NCI-H2171 (cell line): ENCODE results near the gene TBC1D4.
A peak's percentile ranks its signal among the peaks of the same experiment; 100 is the strongest.
"Not testable (repeated sequence)": the region's sequence is repeated elsewhere in the genome, so short reads cannot be mapped to it uniquely, and the experiment has no call there.

Source experiments
- DNase-seq: peaks from one replicate; lab custom pipeline; 2025; lab: John Stamatoyannopoulos, UW

The TBC1D4 gene

DNA sequence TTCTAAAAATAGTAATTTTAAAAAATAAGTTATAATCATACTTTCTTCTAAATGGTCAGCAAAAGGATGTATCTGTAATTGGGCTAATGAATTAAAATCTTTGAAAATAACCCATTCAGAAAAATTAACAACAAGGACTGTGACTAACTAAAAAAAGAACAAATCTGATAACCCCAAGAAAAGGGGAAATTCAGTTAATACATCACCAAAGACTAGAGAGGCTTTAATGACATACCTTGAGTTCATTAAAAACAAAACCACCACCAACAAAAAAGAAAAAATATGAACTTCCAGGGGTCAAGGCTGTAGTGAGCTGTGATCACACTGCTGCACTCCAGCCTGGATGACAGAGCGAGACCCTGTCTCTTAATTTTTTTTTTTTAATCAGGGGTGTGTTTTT, 121.8 kb downstream of the TBC1D4 start:
- no peak for DNase-seq

DNA sequence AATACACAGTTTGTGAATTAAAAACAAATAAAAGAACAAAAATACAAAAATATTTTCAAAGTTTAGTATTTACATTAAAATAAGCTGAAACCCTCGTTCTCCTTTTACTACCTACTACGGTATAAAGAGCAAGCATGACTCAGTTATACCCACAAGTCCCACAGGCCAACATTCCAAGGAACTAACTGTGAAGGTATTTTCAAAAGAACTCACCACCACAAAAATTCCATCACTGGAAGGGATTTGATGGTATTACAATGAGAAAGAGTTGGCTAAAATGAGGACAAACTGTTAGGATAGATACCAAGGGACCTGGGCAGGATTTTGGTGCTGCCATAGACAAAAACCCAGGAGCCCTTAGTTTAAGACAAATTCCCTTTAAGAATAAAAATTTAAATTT, 122.7 kb downstream of the TBC1D4 start:
- no peak for DNase-seq

DNA sequence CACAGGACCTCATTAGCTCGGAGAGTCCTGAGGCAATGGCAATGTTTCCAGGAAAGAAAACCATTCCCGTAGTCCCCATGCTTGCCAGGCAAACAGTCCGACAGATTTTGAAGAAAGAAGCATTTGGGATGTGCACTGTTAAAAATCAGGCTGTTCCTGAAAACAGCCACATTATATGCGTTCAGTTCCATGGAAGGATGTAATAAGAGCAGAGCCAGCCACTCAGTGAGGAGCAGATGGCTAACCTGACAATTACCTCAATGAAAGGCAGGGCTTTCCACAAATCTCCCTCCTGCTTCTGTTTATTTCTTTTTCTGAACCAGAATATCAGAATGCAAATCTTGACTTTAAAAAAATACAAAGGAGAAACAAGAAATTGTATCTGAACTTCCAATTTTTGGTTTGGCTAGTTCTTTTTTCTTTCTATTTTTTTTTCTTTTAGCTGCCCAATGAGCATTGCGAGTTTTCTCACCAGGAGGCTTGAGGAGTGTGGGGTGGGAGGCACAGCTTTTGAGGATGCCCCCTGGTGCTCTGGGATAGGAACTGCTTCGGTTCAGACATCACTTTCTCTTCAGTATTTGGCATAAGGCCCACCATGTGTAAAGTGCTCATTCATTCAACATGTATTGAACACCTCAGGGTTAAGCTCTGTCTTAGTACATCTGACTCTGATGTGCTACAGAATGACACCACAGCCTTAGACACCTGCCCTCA, 124.2 kb downstream of the TBC1D4 start:
- peak; percentile 85 for DNase-seq

DNA sequence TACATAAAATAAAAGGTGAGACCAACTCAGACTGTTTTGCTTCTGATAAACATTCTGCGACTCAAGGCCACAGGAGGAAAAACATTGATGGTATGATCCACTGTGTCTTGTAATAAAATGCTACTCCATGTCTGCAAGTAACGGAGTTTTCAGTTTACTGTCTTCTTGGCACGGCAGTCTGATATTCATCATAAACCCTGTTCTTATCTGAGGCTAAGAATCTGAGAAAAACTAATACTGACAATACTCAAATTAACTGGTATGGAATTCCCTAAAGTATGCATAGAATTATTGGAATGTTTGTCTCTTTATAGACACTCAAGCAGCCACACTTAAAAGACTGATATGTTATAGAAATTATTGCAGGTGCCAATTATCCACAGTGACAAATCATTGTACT, 125.5 kb downstream of the TBC1D4 start:
- no peak for DNase-seq

DNA sequence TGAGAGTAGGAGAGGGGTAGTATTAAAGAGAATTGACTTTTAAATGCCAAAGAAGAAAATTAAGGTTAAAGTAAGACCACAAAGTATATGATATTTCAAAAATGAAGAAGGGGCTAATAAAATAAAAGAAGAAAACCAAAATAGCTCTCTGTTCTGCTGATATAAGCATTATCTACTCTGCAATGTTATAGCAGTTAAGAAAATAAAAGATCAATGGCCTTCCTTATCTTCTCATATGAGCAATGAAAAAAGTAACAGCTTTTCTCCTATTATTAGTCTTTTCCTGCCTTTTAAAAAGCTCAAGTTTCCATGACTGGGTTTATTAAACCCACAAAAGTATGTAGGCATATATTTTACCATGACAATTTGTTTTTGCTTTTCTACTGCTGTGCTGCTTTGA, 126.4 kb downstream of the TBC1D4 start:
- no peak for DNase-seq

DNA sequence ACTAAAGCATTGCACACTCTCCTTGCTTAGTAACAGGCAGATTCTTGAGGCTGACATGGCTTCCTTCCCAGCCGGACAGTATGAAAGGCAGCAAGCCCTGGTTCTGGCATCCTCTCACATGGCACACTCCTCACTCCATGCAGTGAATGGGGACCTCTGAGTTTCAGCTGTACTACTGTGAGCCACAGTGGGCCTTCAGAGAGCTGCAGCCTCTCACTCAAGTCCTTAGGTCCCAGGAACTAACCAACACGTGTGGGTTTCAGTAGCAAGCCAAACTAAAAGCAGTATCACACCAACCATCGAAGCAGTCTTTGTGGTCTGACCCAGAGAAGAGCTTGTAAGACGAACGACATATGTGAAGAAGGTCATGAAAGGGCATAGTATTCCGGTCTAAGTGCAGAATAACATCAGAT, 128.2 kb downstream of the TBC1D4 start:
- no peak for DNase-seq

DNA sequence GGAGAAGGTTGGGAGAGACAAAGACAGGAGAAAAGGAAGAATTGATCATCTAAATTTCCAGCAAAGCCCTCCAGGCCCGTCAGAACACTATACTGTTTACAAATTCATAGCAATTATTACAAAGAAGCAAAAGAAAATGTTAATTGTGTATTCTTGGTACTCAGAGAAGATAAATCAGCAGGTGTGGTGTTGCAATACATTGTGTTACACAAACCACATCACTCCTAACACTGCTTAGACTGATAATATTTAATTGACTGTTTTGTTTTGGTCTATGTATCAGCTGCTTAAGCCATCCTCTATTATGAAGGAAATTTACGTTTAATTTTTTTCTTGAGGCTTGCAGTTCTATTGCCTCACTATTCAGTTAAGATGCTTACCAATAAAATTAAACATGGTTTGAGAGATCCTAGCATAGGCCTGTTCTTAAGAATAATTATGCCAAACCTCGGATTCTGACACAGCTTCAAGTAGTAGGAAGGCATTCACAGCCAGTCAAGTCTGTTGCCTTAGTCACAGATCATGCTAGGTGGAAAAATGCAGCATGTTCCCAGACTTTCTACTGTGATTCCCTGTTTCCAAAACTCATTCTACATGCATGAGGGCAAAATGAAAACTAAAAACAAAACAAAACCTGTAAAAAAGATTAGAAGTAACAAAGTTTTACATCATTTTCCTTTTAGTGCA, 129.2 kb downstream of the TBC1D4 start:
- no peak for DNase-seq

DNA sequence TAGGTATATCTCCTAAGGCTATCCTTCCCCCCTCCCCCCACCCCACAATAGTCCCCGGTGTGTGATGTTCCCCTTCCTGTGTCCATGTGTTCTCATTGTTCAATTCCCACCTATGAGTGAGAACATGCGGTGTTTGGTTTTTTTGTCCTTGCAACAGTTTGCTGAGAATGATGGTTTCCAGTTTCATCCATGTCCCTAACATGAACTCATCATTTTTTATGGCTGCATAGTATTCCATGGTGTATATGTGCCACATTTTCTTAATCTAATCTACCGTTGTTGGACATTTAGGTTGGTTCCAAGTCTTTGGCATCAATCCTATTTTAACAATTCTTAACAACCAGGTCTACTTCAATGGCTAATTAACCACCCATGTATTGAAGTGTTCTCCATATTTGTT, 130.4 kb downstream of the TBC1D4 start:
- DNase-seq: not testable (repeated sequence)

DNA sequence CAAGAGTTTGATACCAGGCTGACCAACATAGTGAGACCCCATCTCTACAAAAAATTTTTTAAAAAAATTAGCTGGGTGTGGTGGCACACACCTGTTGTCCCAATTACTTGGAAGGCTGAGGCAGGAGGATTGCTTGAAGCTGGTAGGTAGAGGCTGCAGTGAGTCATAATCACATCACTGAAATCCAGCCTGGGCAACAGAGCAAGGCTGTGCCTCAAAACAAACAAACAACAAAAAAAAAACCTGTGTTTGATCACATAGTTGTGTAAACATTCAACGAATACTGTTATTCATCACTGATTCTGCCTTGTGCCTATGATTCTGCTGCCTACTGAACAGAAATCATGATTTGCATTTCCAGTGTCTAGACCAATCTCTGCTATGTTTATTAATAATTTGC, 134.0 kb downstream of the TBC1D4 start:
- DNase-seq: no peak

DNA sequence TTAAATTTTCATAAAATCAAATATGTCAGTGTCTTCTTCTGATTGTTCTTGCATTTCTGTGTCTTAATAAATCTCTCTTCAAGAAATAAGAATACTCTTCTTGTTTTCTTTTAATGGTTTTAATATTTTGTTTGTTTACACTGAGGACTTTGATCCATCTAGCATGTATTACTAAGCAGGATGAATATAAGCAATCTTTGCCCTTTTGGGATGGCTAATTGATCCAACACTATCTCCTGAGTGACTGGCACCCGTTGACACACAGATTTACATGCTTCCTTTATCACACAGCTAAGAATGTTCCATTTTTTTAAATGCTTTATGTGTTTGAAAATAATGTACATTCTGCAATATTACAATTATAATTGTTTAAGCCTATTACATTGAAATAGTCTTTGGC, 134.5 kb downstream of the TBC1D4 start:
- no peak for DNase-seq

DNA sequence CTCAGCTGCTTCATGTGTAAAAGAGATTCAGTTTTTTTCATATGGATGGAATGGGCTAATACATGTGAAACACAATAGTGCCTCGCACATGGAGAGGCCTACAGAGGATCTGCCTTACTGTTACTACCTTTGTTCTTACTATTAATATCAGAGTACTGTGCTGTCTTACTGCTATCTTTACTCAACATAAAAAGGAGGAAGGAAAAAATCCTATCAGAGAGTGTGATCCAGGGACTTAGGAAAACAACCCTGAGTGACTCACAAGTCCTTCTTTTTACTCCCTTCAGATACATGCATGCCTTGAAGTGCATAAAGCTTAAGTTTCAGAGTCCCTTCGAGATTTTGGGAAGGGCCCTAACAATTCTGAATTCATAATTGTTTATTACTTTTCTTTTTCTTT, 136.8 kb downstream of the TBC1D4 start:
- DNase-seq: no peak

DNA sequence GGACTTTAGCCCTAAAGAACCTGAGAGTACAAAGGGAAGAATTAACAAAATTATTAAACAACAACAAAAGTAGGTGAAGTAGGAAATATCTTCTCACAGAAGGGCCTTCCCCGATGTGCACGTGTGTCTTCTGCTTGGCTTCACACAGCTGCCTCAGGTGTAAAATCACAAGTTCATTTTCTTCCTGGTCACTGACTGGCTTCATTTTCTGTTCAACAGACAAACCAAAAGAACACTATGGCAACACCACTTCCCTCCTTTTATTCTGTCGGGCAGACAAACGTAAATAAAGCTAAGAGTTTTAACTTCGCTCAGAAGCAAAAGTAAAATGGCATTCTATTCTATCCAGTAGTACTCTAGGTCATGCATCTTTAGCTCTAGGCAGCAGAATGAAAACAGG, 140.9 kb downstream of the TBC1D4 start:
- no peak for DNase-seq

DNA sequence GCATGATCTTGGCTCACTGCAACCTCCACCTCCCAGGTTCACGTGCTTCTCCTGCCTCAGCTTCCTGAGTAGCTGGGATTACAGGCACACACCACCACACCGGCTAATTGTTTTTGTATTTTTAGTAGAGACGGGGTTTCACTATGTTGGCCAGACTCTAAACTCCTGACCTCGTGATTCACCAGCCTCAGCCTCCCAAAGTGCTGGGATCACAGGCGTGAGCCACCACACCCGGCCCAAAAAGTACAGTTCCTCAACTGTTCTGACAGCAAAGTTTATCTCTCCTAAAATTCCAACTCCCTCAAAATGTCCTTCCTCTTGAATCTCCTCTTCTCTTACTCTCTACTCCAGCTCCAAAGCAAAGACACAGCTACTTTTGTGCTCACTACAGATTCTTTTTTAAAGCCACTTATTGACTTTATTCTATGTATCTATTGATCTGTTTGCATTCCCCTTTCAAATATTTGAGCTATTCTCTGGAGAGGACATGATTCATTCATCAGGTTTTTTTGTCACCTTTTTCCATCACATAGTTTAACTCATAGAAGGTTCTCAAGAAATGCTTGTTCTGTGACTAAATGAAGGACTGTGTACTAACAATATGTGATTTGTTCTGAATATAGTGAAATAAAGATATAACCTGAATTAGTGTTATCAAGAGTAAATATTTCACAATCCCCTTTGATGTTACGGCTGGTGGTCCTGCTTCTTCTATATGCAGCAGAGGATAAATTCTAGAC, 142.2 kb downstream of the TBC1D4 start:
- DNase-seq: no peak

DNA sequence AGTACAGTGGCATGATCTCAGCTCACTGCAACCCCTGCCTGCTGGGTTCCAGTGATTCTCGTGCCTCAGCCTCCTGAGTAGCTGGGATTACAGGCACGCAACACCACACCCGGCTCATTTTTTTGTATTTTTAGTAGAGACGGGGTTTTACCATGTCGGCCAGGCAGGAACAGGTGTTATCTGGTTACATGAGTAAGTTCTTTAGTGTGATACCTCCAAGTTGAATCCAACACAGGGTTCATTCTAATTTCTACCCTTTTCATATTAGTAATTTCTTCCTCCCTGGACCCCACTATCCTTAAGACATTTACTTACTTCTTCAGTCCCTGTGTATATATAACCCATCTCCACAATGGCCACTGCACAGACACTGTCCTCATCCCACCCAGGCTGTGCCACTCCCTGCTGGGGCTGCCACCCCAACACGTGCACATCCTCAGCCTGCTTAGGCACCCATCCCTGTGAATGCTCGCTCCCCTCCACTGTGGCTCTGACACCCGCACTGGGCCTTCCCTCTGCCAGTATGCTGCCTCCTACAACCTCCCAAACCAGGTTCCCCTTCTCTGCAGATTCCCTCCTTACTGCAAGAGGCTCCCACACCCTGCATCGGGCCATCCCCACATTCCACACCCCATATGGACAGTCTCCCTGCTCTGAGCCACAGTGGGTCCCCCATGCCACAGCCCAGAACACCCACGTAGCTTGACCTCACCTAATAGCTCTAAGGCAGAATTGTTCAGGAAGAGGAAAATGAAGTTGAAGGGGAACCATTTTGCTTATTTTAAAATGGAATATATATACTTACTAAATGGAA, 147.1 kb downstream of the TBC1D4 start:
- DNase-seq: no peak

DNA sequence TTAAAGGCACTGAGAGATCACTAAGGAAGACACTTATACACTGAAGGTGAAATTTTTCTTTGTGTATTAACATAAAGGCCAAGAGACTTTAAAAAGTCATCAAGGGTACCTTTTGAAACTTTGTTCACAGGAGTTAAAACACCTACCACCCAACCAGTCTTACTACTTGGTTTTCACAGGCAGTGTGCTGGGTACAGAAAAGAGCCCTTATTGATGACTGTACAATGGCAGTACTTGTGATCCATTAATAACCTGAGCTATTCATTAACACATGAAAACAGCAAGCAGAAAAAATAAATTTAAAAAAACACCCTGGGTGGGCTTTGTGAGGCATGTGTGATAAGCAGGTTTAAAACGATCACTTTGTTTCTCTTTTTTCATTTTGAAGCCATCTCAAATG, 148.9 kb downstream of the TBC1D4 start:
- DNase-seq: no peak

DNA sequence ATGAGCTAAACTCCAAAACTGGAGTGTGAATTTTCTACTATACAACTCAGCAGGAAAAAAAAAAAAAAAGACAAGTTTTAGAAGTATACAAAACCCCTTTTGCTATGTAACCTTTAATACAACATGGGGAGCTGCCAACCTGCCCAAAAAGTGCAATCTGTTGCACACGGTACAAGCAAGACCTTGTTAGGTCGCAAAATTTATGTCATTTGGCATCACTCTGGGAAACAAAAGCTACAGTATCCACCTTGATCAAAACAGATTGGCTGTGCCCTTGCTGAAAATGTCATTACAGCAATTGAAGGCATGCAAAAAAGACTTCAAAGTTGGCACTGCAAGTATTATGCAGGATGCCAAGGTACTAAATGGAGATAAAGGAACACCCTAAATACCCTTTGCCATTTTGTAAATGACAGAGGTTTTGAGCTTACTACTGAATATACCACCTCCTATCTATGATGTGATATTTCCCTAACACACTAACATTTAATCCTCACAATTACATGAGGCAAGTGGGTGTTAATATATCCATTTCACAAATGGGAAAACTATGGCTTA, 150.1 kb downstream of the TBC1D4 start:
- DNase-seq: no peak

DNA sequence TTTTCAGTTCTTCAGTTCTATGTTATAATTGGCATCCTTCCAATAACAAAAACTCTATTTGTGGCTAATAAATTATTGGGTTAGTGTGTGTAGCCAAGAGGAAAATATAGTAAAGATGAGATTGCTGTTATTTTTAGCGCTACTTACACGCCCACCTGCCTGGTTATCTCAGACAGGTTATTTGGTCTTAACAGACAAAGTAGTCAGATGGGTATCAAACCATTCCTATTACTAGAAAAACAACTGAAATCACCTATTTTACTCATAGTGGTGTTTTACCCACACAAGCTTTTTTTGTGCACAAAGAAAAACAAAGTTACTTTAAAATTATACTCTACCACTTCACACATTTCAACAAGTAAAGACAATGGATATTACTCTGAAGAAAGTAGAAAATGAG, 151.2 kb downstream of the TBC1D4 start:
- no peak for DNase-seq

DNA sequence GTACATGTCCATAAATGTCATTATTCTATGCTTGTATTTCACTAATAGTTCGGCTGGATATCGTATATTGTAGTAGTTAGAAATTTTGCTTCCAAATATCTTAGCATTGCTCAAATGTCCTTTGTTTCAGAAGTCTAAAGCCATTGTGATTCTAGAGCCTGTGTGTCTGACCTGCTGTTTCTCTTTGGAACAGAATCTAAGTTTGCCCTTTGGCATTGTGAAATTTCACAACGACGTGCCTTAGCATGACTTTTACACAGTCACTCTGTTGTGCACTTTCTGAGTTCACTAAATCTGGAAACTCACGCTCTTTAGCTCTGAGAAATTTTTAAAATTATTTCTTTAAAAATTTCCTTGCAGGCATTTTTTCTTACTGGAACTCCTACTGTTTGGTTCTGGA, 152.2 kb downstream of the TBC1D4 start:
- DNase-seq: no peak

DNA sequence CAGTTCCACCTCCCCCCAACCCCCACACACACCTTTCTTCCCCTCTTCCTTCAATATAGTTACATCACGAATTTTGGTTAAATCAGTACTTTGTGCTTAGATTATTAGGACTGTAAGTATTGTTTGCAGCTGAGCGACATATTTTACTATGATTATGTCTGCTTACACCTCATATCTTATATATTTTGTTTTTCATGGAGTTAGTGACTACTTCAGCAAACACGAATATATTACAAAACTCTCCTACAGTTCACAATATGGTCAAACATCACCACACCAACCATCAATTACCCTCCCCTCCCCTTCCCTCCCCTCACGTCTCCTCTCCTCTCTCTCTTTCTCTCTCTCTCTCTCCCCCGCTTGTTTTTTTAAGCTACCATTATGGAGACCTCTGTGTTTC, 152.9 kb downstream of the TBC1D4 start:
- no peak for DNase-seq

DNA sequence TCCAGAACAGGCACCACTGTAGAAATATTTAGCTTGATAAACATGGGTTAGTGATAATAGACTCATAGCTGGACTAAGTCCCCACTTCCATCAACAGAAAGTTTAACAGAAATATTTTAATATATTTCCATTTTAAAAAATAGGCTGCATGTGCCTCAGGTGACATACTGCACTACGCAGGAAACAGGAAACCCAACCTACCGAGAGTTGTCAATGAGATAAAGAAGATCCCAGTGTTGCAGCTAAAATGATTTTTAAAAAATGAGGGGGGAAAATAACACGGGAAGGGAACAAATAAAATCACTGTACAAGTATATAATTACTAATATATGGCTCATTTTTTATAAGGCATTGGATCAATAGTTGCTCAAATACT, 154.8 kb downstream of the TBC1D4 start:
- DNase-seq: no peak

DNA sequence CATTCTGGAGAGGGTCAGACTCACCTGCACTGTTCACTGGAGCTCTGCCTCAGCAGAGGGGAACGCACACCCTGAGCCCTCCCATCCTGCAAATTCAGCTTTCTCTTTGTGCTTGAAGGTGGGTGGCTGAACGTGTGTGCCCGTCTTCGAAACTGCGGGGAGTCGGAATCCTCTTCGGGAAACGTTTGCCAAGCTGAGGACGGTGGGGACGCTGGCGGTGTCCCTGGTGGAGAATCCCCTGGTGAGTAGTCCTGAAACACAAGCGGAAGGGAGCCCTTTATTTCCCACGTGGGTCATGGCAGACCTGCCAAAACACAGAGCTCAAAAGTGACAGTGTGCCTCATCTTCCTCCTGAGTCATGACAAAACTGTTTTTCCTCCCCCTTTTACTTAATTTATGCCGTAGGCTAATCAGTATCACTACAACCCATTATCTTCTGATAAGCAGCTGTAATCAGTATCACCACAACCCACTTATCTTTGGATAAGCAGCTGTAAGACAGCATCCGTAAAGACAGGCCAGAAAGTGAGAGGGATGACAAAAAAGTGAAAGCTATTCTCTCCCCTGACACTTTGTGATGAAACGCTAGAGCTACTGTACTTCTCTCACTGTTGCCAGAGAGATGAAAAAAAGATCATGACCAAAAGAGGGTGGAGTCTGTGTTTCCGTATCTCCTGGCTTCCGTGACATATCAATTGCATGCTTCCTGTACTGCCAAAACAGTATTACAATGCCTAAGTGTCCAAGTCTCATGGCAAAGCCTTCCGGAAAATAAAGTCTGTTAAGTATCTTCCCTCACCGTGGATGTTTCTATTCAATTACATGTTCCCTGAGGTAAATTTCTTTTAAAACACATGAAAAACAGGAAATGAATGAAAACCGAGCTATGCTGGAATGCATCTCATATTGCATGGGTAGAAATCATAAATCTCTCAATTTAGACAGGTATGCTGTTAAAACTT, 155.5 kb downstream of the TBC1D4 start:
- no peak for DNase-seq
